ENCODE results near the gene STK17A.

DNA sequence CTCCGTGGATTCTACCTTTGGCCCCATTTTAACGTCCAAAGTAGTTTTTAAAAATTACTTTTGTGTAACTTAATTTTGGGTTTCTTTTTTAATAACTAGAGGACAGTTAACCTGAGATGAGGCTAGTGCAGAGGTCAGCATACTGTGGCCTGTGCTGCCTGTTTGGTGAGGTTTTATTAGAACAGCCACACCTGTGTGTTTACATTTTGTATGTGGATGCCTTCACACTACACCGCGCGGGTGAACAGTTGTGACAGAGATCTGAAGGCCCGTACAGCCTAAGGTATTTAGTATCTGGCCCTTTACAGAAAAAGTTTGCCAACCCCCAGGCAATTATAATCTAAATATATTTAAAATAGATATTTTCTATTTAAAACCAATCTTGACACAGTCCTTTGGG is 46.9 kb downstream of the STK17A start:
- TF ChIP-seq, protein P1, sequence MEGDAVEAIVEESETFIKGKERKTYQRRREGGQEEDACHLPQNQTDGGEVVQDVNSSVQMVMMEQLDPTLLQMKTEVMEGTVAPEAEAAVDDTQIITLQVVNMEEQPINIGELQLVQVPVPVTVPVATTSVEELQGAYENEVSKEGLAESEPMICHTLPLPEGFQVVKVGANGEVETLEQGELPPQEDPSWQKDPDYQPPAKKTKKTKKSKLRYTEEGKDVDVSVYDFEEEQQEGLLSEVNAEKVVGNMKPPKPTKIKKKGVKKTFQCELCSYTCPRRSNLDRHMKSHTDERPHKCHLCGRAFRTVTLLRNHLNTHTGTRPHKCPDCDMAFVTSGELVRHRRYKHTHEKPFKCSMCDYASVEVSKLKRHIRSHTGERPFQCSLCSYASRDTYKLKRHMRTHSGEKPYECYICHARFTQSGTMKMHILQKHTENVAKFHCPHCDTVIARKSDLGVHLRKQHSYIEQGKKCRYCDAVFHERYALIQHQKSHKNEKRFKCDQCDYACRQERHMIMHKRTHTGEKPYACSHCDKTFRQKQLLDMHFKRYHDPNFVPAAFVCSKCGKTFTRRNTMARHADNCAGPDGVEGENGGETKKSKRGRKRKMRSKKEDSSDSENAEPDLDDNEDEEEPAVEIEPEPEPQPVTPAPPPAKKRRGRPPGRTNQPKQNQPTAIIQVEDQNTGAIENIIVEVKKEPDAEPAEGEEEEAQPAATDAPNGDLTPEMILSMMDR (IDR thresholded peaks at IDR 0.05): no peak
- TF ChIP-seq EZH2 (IDR thresholded peaks at IDR 0.05): no peak
